ENCODE results near the gene MMP21. TPM values are rescaled to one million over a fixed set of nuclear protein-coding genes. Genes with fewer than 3 reads are reported as not detected.

Gene MMP21, protein sequence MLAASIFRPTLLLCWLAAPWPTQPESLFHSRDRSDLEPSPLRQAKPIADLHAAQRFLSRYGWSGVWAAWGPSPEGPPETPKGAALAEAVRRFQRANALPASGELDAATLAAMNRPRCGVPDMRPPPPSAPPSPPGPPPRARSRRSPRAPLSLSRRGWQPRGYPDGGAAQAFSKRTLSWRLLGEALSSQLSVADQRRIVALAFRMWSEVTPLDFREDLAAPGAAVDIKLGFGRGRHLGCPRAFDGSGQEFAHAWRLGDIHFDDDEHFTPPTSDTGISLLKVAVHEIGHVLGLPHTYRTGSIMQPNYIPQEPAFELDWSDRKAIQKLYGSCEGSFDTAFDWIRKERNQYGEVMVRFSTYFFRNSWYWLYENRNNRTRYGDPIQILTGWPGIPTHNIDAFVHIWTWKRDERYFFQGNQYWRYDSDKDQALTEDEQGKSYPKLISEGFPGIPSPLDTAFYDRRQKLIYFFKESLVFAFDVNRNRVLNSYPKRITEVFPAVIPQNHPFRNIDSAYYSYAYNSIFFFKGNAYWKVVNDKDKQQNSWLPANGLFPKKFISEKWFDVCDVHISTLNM
- under 1 TPM in 2 of 3 donors, not detected in 1; 0.33 to 0.59 TPM for total RNA-seq

DNA sequence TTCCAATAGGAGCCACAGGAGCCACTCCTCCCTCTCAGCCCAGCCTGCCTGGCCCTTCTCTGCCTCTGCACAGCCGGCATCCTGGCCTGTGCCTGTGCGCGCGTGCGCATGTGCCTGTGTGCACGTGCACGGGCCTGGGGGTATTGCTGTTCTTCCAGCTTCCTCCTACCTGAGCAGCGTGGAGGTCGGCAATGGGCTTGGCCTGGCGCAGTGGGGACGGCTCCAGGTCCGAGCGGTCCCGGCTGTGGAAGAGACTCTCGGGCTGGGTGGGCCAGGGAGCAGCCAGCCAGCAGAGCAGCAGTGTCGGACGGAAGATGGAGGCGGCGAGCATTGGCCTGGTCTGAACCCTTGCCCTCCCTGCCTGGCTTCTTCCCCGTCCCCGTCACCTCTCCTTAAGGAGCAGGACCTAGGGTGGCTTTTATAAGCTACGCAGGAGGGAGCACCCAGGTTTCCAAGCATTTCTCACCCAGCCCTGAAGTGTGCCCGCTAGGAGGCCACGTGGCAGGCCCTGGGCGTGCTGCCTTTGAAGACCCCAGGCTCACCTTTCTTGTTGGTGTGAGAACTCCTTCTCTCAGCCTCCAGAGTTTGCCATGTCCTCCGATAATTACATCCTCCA is at the start of gene MMP21:
Gene MMP21, minus strand, starts transcription at position 331 of the 616 bp plus-strand sequence. Its CDS starts 0 bp downstream, at position 331.
- TF ChIP-seq POLR2AphosphoS5 (IDR thresholded peaks at IDR 0.05): no peak
- TF ChIP-seq POLR2A (IDR thresholded peaks at IDR 0.05): no peak
- TF ChIP-seq, protein P1, sequence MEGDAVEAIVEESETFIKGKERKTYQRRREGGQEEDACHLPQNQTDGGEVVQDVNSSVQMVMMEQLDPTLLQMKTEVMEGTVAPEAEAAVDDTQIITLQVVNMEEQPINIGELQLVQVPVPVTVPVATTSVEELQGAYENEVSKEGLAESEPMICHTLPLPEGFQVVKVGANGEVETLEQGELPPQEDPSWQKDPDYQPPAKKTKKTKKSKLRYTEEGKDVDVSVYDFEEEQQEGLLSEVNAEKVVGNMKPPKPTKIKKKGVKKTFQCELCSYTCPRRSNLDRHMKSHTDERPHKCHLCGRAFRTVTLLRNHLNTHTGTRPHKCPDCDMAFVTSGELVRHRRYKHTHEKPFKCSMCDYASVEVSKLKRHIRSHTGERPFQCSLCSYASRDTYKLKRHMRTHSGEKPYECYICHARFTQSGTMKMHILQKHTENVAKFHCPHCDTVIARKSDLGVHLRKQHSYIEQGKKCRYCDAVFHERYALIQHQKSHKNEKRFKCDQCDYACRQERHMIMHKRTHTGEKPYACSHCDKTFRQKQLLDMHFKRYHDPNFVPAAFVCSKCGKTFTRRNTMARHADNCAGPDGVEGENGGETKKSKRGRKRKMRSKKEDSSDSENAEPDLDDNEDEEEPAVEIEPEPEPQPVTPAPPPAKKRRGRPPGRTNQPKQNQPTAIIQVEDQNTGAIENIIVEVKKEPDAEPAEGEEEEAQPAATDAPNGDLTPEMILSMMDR (IDR thresholded peaks at IDR 0.05): no peak
- Histone ChIP-seq H3K27me3 (no peaks in the 10 kb centered on the region), H3K27ac (no peak within 1 kb of the TSS), H3K4me3 (no peak within 1 kb of the TSS), H3K9me3 (no peaks in the 10 kb centered on the region), H3K36me3 (no peaks in the 10 kb centered on the region), H3K4me1 (no peaks in the 10 kb centered on the region)
- DNase-seq (ENCODE audit: low spot score in 2 of 2): no peak
- intact Hi-C loops (cut with DNase I; ENCODE audit: low total_unique reads): no loop called here

DNA sequence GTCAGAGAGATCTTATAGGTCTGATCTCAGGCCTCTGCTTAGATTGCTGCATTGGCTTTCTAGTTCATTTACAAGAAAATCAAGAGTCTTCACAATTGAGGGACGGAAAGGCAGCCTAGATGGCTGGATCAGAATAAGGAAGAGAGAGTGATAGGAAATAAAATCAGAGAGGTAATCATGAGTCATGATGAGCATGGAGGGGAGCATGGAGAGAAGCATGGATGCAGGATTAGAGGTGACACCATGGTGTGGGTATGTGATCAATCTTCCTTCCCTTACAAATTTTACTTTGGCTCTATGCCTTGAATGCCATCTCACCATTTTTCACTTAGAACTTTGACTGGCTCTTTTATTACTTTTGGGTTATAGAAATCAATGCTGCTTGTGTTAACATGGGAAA is 49.1 kb upstream of the MMP21 start:
- intact Hi-C loops (cut with DNase I; ENCODE audit: low total_unique reads): no loop called here
- no peaks in the 10 kb centered on the region for H3K9me3 ChIP-seq
- TF ChIP-seq POLR2AphosphoS5 (IDR thresholded peaks at IDR 0.05) (no peak), POLR2A (IDR thresholded peaks at IDR 0.05) (no peak)
- TF ChIP-seq, protein P1 (IDR thresholded peaks at IDR 0.05): no peak
- no peaks in the 10 kb centered on the region for H3K36me3 ChIP-seq
- no peak overlapping the region for H3K27ac ChIP-seq
- H3K4me3 ChIP-seq: peak overlapping the region in 2 of 3 donors; percentile 91 to 96
- peaks cover 0 to 16% of the 10 kb centered on the region in 2 donors for H3K4me1 ChIP-seq
- DNase-seq (ENCODE audit: low spot score in 2 of 2): no peak
- no peaks in the 10 kb centered on the region for H3K27me3 ChIP-seq

DNA sequence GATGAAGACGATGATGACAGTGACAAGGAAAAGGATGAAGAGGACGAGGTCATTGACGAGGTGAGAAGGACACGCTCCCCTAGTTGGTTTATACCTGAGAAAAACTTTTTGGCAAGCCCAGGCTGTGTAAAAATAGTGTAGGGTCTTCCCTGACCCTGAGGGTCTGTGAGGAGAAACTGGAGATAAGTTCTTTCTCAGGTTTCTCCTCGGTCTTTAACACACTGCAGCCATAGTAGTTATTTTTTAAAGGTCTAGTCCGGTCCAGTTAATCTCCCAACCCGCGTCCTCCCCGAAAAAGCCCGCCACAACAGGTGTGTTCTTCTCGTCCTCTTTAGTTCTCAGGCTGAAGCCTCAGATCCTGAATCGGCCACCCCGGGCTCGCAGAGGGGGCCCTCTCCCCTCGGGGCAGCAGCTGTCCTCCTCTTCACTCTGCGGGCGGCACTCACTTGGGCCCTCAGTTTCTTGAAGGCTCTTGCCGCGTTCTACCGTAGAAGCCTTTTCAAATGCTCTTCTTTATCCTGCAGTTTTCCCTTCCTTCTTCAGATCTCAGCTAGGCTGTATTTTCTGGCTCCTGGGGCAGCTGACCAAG is 48.1 kb upstream of the MMP21 start:
- peaks cover 0 to 16% of the 10 kb centered on the region in 2 donors for H3K4me1 ChIP-seq
- H3K36me3 ChIP-seq: no peaks in the 10 kb centered on the region
- H3K9me3 ChIP-seq: no peaks in the 10 kb centered on the region
- DNase-seq (ENCODE audit: low spot score in 2 of 2): no peak
- H3K27ac ChIP-seq: peak overlapping the region; percentile 87 to 92
- intact Hi-C loops (cut with DNase I; ENCODE audit: low total_unique reads): no loop called here
- peak overlapping the region; percentile 91 to 99 (median 96) for H3K4me3 ChIP-seq
- TF ChIP-seq, protein P1 (IDR thresholded peaks at IDR 0.05): no peak
- TF ChIP-seq POLR2AphosphoS5 (IDR thresholded peaks at IDR 0.05) (no peak), POLR2A (IDR thresholded peaks at IDR 0.05) (no peak)
- H3K27me3 ChIP-seq: no peaks in the 10 kb centered on the region

DNA sequence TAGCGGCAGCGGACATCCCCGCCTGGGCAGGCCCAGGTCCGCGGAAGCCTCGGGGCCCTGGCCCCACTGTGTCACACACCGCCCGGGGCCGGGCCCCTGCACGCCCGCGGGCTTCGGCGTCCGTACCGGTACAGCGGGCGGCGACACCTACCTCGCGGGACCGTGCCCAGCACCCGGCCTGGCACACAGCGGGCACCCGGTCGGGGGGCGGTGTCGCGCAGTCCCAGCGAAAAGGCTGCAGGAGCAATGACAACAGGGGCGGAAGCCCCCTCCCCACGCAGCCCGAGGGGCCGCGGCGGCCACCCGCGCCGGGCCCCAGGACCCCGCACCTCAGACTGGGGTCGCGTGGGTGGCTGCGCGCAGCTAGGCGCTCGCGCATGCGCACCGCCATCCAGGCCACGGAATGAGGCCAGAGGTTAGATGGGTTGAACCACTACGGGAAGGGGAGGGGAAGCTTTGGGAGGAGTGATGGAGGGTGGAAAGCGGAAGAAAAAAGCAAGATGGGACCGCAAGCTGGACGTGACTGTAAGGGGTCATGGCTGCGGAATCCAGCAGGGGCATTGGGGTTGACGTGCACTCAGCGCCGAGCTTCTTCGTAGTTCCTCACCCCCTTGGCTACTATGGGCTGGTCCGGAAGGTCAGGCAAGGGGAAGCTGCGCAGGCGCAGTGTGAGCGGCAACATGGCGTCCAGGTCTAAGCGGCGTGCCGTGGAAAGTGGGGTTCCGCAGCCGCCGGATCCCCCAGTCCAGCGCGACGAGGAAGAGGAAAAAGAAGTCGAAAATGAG is 47.4 kb upstream of the MMP21 start, which contains the start of the genes BCCIP and UROS:
Gene BCCIP, plus strand, starts transcription at position 669 of the 785 bp plus-strand sequence. Its CDS starts 12 bp downstream, at position 681.
Gene UROS, minus strand, starts transcription at position 381 of the 785 bp plus-strand sequence. CDS start 6,759 bp downstream, outside the sequence.
- H3K4me1 ChIP-seq: peaks cover 0 to 16% of the 10 kb centered on the region in 2 donors
- intact Hi-C loops (cut with DNase I; ENCODE audit: low total_unique reads): no loop called here
- peak; percentile 83 to 86 for DNase-seq (ENCODE audit: low spot score in 2 of 2)
- H3K36me3 ChIP-seq: no peaks in the 10 kb centered on the region
- H3K9me3 ChIP-seq: no peaks in the 10 kb centered on the region
- H3K27me3 ChIP-seq: no peaks in the 10 kb centered on the region
- peak within 1 kb of the TSS; percentile 91 to 99 (median 96) for H3K4me3 ChIP-seq
- peak within 1 kb of the TSS; percentile 87 to 92 for H3K27ac ChIP-seq
- peak; percentile 81 to 94 (median 91) for TF ChIP-seq POLR2AphosphoS5 (IDR thresholded peaks at IDR 0.05)
- TF ChIP-seq, protein P1 (IDR thresholded peaks at IDR 0.05): peak in 1 of 3 donors; percentile 11
- TF ChIP-seq POLR2A (IDR thresholded peaks at IDR 0.05): peak; percentile 65
